Stimulated activated CD4-positive, alpha-beta T cell treated with anti-CD3 and anti-CD28 coated beads, Interleukin-12 subunit alpha, Interleukin-12 subunit beta, amount 100 ng/mL, for 48 hours (primary cell): ENCODE data around the gene GOLPH3.
"Not testable (repeated sequence)": the region's sequence is repeated elsewhere in the genome, so short reads cannot be mapped to it uniquely, and the experiment has no call there.

Experiments
- DNase-seq, 3 donors: peaks; one replicate each; pipeline ENCODE4 v3.0.0-alpha.2; 2020; ENCODE audit warnings: low read depth in 2 of 3, low spot score in 1 of 3

The GOLPH3 gene

GRCh38 chr5:32138839-32139493, 35.2 kb downstream of the GOLPH3 start:
- DNase-seq: peak; percentile 66 to 74 (median 66)

- no peak for DNase-seq
These were observed 37.8 kb downstream of the GOLPH3 start for GRCh38 chr5:32136342-32136741.

DNA sequence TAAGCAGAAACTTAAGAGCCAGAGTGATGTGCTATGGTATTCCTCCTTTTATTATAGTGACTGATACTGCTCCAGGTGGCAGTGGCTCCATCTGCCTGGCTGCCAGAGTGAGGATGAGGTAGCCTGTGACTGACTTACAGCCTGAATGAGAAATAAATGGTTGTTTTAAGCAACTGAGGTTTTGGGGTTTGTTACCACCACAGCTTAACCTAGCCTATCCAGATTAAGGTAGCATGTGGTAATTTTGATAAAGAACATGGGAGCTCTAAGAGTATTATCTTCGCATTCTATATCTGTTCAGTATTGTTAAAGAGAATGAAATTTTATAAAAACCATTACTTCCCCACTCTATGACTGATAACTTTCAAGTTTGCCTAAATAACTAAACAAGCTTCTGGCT, 39.0 kb downstream of the GOLPH3 start:
- DNase-seq: no peak

DNA sequence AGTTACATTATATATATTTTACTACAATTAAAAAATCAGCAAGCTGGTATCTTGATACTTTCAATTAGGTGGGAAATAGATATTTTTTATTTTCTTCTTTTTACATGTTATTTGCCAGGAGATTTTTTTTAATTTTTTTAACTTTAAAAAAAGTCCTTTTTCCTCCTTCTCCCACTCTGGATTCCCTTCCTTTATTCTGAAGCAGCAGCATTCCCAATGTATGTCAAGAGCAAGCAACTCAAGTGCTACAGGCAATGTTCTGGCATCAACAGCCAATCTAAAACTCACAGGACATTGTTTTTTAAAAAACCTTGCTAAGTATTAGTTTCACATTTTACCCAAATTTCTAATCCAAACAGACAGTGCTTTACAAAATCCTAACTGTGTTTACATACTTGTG, 41.4 kb downstream of the GOLPH3 start:
- no peak for DNase-seq

DNA sequence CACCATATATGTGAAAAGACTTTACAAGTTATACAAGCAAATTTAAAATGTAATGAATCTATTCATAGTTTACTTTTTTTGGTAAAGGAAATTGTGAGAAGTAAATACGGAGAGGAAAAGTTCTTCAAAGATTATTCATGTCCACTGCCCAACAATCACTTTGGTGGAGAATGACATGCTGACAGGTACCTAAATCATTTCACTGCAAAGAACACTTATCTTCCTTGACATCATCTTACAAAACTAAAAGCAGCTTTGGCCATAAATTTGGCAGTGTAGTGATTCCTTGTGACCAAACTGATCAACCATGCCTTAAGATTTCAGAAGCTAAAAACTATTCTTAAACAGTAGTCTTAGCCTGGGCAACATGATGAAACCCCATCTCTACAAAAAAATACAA, 42.5 kb downstream of the GOLPH3 start:
- no peak for DNase-seq

- no peak for DNase-seq
These were observed 43.3 kb downstream of the GOLPH3 start for GRCh38 chr5:32130865-32131264.

DNA sequence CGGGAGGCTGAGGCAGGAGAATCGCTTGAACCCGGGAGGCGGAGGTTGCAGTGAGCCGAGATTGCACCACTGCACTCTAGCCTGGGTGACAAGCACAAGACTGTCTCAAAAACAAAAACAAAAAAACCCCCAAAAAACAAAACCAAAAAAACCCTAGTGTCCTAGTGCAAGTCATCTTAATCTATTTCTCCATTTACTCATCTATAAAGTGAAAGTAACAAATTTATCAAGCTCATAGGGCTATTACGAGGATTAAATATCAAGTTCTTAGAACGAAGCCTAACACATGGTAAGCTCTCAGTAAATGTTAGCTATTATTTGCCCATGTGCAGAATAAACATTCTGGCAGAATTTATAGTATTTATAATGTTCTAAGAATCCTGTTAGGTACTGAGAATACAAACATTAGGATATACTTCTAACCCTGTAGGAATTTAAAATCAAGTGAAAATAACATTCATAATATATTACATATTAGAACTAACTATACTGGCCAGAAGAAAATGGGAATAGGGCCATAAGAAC, 45.0 kb downstream of the GOLPH3 start:
- no peak for DNase-seq

- no peak for DNase-seq
These were observed 46.4 kb downstream of the GOLPH3 start for GRCh38 chr5:32127711-32128110.

DNA sequence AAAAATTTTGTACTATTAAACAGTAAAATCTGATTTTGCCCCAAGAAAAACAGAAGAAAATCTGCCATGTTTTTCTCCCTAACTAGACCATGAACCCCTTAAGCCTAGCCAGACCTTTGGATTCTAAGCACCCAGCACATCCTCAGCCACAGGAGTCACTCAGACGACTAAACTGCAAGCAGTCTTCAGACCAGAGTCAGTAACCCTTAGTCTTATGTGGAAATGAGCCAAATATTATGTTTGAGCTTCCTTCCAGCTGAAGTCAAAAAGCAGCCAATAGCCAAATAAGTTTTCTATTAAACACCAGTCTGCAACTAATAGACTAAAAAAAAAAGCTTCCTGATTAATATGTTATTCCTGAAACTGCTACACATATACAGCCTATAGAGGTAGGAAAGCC, 47.4 kb downstream of the GOLPH3 start:
- DNase-seq: no peak

DNA sequence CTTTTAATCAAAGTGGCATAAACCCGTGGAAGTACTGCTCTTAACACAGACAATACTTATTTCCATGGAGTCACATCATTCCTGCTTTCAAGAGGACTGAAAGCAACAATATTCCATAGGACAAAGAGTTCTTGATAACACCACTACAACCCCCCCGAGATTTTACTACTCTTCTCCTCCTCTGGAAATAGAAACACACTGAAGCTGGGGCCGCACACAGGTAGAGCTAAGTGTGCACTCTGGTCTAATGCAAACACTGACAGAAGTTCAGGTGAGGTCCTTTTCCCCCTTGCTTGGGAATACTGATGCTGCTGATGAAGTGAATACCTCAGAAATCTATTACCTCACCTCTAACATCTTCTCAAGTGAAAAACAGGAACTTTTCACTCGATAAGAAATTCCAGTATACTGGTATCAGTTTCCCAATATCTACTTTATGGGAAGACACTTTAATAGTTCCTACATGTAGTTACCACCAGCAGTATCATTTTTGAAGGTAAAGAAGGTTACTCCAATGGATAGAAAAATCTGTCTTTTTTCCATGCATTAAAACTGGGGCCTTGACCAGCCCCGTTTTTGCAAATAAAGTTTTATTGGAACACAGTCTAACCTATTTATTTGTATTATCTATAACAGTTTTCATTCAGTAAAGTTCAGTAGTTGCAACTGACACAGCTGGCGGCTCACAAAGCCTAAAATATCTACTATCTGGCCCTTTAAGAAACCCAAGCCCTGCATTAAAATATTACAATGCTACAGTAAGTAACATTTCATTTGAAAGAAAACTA, 50.0 kb downstream of the GOLPH3 start:
- no peak for DNase-seq

- DNase-seq: no peak
These were observed 50.9 kb downstream of the GOLPH3 start for GRCh38 chr5:32123058-32123805.

- DNase-seq: not testable (repeated sequence)
These were observed 55.2 kb downstream of the GOLPH3 start for GRCh38 chr5:32118922-32119321.

- DNase-seq: no peak
These were observed 57.4 kb downstream of the GOLPH3 start for GRCh38 chr5:32116574-32117313.

DNA sequence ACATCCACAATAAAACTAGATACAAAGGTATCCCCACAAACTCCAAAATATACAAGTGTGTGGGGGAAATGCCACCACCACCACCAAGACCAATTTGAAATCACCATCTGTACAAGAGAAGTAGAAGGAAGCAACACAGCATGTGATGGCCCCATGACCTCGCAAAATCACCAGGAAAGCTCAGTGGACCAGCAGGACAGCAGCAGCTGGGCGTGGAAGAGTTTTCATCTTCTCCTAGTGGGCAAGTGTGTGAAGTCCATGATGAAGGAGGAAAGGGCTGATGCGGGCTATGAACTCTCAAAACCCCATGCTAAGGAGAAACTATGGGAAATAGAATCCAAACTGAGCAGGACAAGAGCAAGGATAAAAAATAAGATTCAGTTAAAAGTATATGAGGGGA, 58.1 kb downstream of the GOLPH3 start:
- no peak for DNase-seq

GRCh38 chr5:32110111-32110696, 63.9 kb downstream of the GOLPH3 start:
- no peak for DNase-seq

GRCh38 chr5:32109236-32109635, 64.9 kb downstream of the GOLPH3 start:
- no peak for DNase-seq

DNA sequence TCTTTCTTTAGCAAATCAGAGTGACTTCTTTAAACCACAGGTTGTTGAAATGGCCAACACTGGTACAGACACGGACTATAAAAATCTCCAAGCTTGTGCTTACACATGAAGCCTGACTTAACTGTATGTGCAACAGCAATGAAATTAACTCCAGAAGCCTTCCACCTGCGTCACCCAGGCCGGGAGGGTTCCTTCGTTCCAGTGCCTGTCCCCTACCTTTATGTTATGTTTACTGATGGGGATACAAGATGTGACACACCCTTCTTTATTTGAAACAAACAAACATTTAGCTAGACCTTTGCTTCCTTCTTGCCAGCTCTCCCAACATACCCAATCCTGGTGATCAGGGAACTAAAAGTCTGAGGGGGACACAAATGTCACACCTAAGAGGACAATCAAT, 66.0 kb downstream of the GOLPH3 start:
- no peak for DNase-seq

DNA sequence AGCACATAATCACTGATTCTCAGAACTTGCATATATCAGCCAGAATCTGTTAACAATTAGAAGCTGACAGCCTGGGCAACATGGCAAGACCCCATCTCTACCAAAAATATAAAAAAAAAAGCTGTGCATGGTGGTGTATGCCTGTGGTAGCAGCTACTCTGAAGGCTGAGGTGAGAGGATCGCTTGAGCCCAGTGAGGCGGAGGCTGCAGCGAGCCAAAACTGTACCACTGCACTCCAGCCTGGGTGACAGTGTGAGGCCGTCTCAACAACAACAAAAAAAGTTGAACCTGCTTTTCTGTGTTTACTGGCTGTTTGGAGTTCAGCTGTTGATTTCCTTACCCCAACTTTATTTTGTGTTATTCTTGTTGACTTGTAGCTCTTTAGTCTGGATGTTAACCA, 66.8 kb downstream of the GOLPH3 start:
- no peak for DNase-seq

GRCh38 chr5:32103521-32103920, 70.6 kb downstream of the GOLPH3 start:
- DNase-seq: no peak

GRCh38 chr5:32102254-32102986, 71.7 kb downstream of the GOLPH3 start:
- no peak for DNase-seq
